HepG2 (cell line): ENCODE data around the gene FCGR1A. TPM values are rescaled to one million over a fixed set of nuclear protein-coding genes. Genes with fewer than 3 reads are reported as not detected.
"Not testable (repeated sequence)": the region's sequence is repeated elsewhere in the genome, so short reads cannot be mapped to it uniquely, and the experiment has no call there.

Experiments
- ATAC-seq: fragments of 200-7000 bp; cut with Tn5 transposase; 3 replicates; pipeline ENCODE4 v1.9.1; 2020; ENCODE audit warnings: mild to moderate bottlenecking, moderate library complexity
- BruUV-seq: library from RNA; stranded (reverse); fragments of 400-500 nt; replicated peaks from 2 replicates; lab custom pipeline; 2021; lab: Mats Ljungman, UMichigan
- CTCF ChIA-PET: fragments of 300-600 bp; formaldehyde crosslinking; extraction: SDS; loops from one replicate; lab custom pipeline; 2021; ENCODE audit warnings: low total read pairs, inconsistent platforms, low intra/inter-chr PET ratio; lab: Yijun Ruan, JAX
- POLR2A ChIA-PET: fragments of 350-600 bp; sonication (Branson Sonifier 250); formaldehyde crosslinking; loops from one replicate; lab custom pipeline; 2020; ENCODE audit warnings: antibody characterized with exemption, inconsistent platforms; lab: Yijun Ruan, JAX
- DNase-seq: peaks from one replicate; pipeline ENCODE4 v3.0.0-alpha.2; 2015; ENCODE audit warnings: low spot score
- FAIRE-seq: peaks from 3 replicates; lab custom pipeline; 2011; peaks lifted over from hg19 to GRCh38; lab: Jason Lieb, UNC
- H2AFZ ChIP-seq: one replicate; pipeline ENCODE4 v1.6.1; 2011; ENCODE audit warnings: low read length, inconsistent platforms
- H3K27ac ChIP-seq: fragments of 300-600 bp; 3 replicates; pipeline ENCODE4 v1.8.0; 2011; ENCODE audit warnings: mixed run types, mild to moderate bottlenecking, mixed read lengths, low read length, inconsistent platforms; ENCODE audit not compliant: insufficient read depth; ENCODE audit errors: extremely low read length
- H3K27me3 ChIP-seq, 2 experiments: fragments of 200-600 bp in 1 of 2; 2 replicates in 1 of 2; 3 replicates in 1 of 2; pipeline versions ENCODE4 v1.6.0 to v1.8.0; 2011; ENCODE audit warnings: low read length in 2 of 2, mild to moderate bottlenecking in 2 of 2, moderate library complexity in 2 of 2, inconsistent platforms in 1 of 2; ENCODE audit not compliant: insufficient read depth in 2 of 2, control insufficient read depth in 1 of 2
- H3K36me3 ChIP-seq, 2 experiments: fragments of 200-600 bp in 1 of 2; replicated peaks in 1 of 2; 2 replicates in 1 of 2; 3 replicates in 1 of 2; pipeline versions ENCODE4 v1.5.1 to v1.8.0; 2011; ENCODE audit warnings: low read length in 2 of 2, inconsistent platforms in 1 of 2; ENCODE audit not compliant: insufficient read depth in 2 of 2, control insufficient read depth in 1 of 2
- H3K4me1 ChIP-seq: 2 replicates; pipeline ENCODE4 v1.5.1; 2012; ENCODE audit warnings: low read length, inconsistent platforms; ENCODE audit not compliant: insufficient read depth
- H3K4me2 ChIP-seq: 2 replicates; pipeline ENCODE4 v1.6.0; 2011; ENCODE audit warnings: low read depth, low read length, inconsistent platforms
- H3K4me3 ChIP-seq, 3 experiments: fragments of 200-600 bp in 1 of 3; sonication (generic), shearing (Covaris generic) in 1 of 3; replicated peaks in 1 of 3; 2 replicates each; pipeline ENCODE4 v1.5.1; 2011 to 2016; ENCODE audit warnings: low read length in 3 of 3, inconsistent platforms in 2 of 3, low read depth in 2 of 3, mild to moderate bottlenecking in 2 of 3, control low read depth in 1 of 3, mixed read lengths in 1 of 3; ENCODE audit not compliant: insufficient read depth in 1 of 3
- H3K79me2 ChIP-seq: one replicate; pipeline ENCODE4 v1.6.1; 2011; ENCODE audit warnings: low read length, inconsistent platforms; ENCODE audit not compliant: insufficient read depth
- H3K9ac ChIP-seq: 2 replicates; pipeline ENCODE4 v1.6.0; 2011; ENCODE audit warnings: mild to moderate bottlenecking, low read depth, low read length, inconsistent platforms; ENCODE audit not compliant: insufficient read depth
- H3K9me3 ChIP-seq: 2 replicates; pipeline ENCODE4 v1.5.1; 2012; ENCODE audit warnings: mild to moderate bottlenecking, low read length
- H4K20me1 ChIP-seq: 2 replicates; pipeline ENCODE4 v1.6.0; 2011; ENCODE audit warnings: inconsistent platforms, mild to moderate bottlenecking, low read length, moderate library complexity; ENCODE audit not compliant: insufficient read depth
- CTCF ChIP-seq: sonication (generic); formaldehyde crosslinking; IDR thresholded peaks from 2 replicates; pipeline ENCODE4 v1.5.0; 2020; ENCODE audit warnings: mild to moderate bottlenecking, missing genetic modification reagents, moderate library complexity
- KDM2A ChIP-seq: sonication (generic); formaldehyde crosslinking; IDR thresholded peaks from 2 replicates; pipeline ENCODE4 v1.4.0; 2020; ENCODE audit warnings: low read depth, missing genetic modification reagents, borderline replicate concordance
- ZFX ChIP-seq: sonication (generic); formaldehyde crosslinking; IDR thresholded peaks from 2 replicates; pipeline ENCODE4 v1.4.0; 2020; ENCODE audit warnings: mild to moderate bottlenecking, low read depth, missing genetic modification reagents, moderate library complexity
- ZFY ChIP-seq: sonication (generic); formaldehyde crosslinking; IDR thresholded peaks from 2 replicates; pipeline ENCODE4 v1.4.0; 2020; ENCODE audit warnings: missing genetic modification reagents
- ZNF263 ChIP-seq: sonication (generic); formaldehyde crosslinking; IDR thresholded peaks from 2 replicates; pipeline ENCODE4 v1.4.0; 2020; ENCODE audit warnings: missing genetic modification reagents
- ZNF687 ChIP-seq: sonication (generic); formaldehyde crosslinking; IDR thresholded peaks from 2 replicates; pipeline ENCODE4 v1.5.1; 2020; ENCODE audit warnings: mild to moderate bottlenecking, missing genetic modification reagents, moderate library complexity
- WGBS: methylation state at CpG from one replicate; pipeline ENCODE4 v1.1.6; 2017; ENCODE audit warnings: low lambda C conversion rate; 5-methylcytosine and 5-hydroxymethylcytosine counted together
- in situ Hi-C: cut with HindIII; loops from 2 replicates; pipeline ENCODE4 v1.10.0; 2017; ENCODE audit warnings: low pct_unique_long_range_greater_than_20kb; ENCODE audit not compliant: extremely low pct_ligation_motif_present
- intact Hi-C: fragments of 100-400 bp; cut with micrococcal nuclease; formaldehyde crosslinking; loops from one replicate; pipeline ENCODE4 v1.10.0; 2022; ENCODE audit not compliant: unreplicated experiment
- polyA plus RNA-seq, 8 experiments: library from polyadenylated mRNA; depleted of rRNA in 3 of 8; stranded (reverse) in 7 of 8; unstranded in 1 of 8; fragments of >200 nt; fragmentation: Illumina TruSeq in 4 of 8; extraction: Trizol in 4 of 8; gene quantifications; 2 replicates each; pipeline versions ENCODE4 v1.2.1 to v1.2.3, GENCODE V29; 2011 to 2016; ENCODE audit warnings: low read depth in 4 of 8, missing spikeins in 1 of 8, mixed read lengths in 1 of 8; ENCODE audit not compliant: insufficient read depth in 1 of 8
- total RNA-seq, 5 experiments: library from RNA; depleted of rRNA; stranded (reverse); fragments of >200 nt; fragmentation: Illumina TruSeq; extraction: Trizol; gene quantifications; 2 replicates each; pipeline ENCODE4 v1.2.3, GENCODE V29; 2016; ENCODE audit warnings: low read depth in 1 of 5
- TF ChIP-seq, protein P1 (sequence below), 2 experiments: sonication (generic) in 1 of 2; formaldehyde crosslinking in 1 of 2; IDR thresholded peaks; 2 replicates each; pipeline versions ENCODE4 v1.4.0 to v1.6.1; 2018 to 2020; ENCODE audit warnings: missing genetic modification reagents in 2 of 2, borderline replicate concordance in 1 of 2, low read depth in 1 of 2, mild to moderate bottlenecking in 1 of 2, missing biosample characterization in 1 of 2

Gene FCGR1A
- total and polyA plus RNA-seq, 2 of the 13 experiments (the other 11 are each of a cell fraction or from before 2014, with no cell fraction given): not detected

DNA sequence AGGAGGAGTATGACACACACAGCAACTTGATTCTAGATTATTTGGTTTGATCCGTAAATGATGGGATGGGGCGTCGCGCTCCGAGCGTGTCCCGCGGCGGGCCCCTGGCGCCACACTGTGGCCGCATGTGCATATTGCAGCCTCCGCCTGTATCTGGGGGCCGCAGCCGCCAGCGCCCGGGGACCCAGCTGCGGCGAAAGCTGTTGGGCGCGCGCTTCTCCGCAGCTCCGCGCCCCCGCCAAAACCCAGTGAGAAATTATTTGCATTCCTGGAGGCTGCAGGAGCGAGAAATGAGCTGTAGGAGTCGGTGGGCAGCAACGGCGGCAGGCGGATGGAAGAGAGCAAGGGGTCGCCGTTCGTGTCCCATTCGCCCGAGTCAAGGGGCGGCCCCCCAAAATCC, 10.0 kb downstream of the FCGR1A start (continued):
- TF ChIP-seq ZNF687 (CRISPR knock-in tag): peak; percentile 17; the same call in 1 of the 2 replicates

DNA sequence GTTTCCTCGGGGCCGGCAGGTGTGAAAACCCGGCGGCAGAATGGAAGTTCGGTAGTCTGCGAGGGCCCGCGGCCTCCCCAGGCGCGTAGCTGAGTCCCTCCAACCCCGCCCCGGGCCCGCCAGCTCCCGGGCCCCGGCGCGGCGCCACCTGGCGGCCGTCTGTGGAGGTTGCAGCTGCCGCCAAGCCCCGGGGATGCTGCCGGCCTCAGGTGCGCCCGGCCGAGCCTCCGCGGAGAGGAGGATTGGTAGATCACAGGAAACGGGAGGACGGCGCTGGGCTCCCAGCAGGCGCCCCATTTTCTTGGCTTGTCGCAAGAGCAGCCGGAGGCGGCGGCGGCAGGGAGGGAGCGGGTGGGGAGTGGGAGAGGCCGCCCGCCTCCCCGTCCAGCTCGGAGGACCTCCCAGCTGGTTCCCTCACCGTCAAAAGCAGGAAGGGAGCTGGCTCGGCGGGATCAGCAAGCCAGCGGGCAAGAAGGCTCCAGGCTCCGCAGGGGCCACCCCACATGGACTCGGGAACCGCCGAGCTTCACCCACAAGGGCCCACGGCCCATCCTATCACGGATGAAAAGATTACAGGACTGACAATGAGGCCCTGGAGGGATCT, 10.5 kb downstream of the FCGR1A start:
- POLR2A ChIA-PET, H3K27ac ChIP-seq, H3K79me2 ChIP-seq, H3K27me3 ChIP-seq, BruUV-seq, H4K20me1 ChIP-seq, CTCF ChIA-PET, H3K9me3 ChIP-seq, in situ Hi-C loops, FAIRE-seq, H2AFZ ChIP-seq, H3K4me1 ChIP-seq, intact Hi-C loops, H3K36me3 ChIP-seq: not testable (repeated sequence)
- peak overlapping the region in 2 of 3 experiments; percentile 60 to 62; a peak in 3 of 6 replicates for H3K4me3 ChIP-seq
- H3K4me2 ChIP-seq: peak overlapping the region; percentile 45; the same call in 1 of the 2 replicates
- DNase-seq: peak; percentile 10
- 2% methylated on average over 19 of the region's 52 CpGs for WGBS
- peak; percentile 96 for ATAC-seq
- 0 out of 2 replicates have a peak overlapping the region, but pooled peaks have one; percentile 8 for H3K9ac ChIP-seq
- TF ChIP-seq ZFX (peak; percentile 36; the same call in 1 of the 2 replicates), KDM2A (CRISPR knock-in tag) (0 out of 2 replicates have a peak, but pooled peaks have one; percentile 25), ZNF263 (peak; percentile 80), CTCF (CRISPR knock-in tag) (peak; percentile 59), ZNF687 (CRISPR knock-in tag) (peak; percentile 37; the same call in 1 of the 2 replicates), ZFY (CRISPR knock-in tag) (peak; percentile 62)
- TF ChIP-seq, protein P1, sequence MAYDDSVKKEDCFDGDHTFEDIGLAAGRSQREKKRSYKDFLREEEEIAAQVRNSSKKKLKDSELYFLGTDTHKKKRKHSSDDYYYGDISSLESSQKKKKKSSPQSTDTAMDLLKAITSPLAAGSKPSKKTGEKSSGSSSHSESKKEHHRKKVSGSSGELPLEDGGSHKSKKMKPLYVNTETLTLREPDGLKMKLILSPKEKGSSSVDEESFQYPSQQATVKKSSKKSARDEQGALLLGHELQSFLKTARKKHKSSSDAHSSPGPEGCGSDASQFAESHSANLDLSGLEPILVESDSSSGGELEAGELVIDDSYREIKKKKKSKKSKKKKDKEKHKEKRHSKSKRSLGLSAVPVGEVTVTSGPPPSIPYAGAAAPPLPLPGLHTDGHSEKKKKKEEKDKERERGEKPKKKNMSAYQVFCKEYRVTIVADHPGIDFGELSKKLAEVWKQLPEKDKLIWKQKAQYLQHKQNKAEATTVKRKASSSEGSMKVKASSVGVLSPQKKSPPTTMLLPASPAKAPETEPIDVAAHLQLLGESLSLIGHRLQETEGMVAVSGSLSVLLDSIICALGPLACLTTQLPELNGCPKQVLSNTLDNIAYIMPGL (CRISPR knock-in tag; IDR thresholded peaks at IDR 0.05; ENCODE audit: borderline replicate concordance in 1 of 2, low read depth in 1 of 2): peak; percentile 78 to 84; a peak in 3 of 4 replicates
